ENCODE results near the gene TRIM49B.
"Not testable (repeated sequence)": the region's sequence is repeated elsewhere in the genome, so short reads cannot be mapped to it uniquely, and the experiment has no call there.

The TRIM49B gene, protein sequence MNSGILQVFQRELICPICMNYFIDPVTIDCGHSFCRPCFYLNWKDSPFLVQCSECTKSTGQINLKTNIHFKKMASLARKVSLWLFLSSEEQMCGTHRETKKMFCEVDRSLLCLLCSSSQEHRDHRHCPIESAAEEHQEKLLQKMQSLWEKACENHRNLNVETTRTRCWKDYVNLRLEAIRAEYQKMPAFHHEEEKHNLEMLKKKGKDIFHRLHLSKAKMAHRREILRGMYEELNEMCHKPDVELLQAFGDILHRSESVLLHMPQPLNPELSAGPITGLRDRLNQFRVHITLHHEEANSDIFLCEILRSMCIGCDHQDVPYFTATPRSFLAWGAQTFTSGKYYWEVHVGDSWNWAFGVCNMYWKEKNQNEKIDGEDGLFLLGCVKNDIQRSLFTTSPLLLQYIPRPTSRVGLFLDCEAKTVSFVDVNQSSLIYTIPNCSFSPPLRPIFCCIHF

GRCh38 chr11:49028523-49028922, at the start of gene TRIM49B:
Gene TRIM49B (plus strand): TSS chr11:49028823. CDS start chr11:49031600, 2,777 bp downstream.
- not testable (repeated sequence) for DNase-seq (ENCODE audit: low read depth)

- not testable (repeated sequence) for DNase-seq (ENCODE audit: low read depth)
These were observed 44.8 kb upstream of the TRIM49B start, which contains the start of gene TRIM51G for GRCh38 chr11:48983785-48984184. Gene TRIM51G (minus strand): TSS chr11:48983885. CDS start chr11:48981695, 2,190 bp downstream.

DNA sequence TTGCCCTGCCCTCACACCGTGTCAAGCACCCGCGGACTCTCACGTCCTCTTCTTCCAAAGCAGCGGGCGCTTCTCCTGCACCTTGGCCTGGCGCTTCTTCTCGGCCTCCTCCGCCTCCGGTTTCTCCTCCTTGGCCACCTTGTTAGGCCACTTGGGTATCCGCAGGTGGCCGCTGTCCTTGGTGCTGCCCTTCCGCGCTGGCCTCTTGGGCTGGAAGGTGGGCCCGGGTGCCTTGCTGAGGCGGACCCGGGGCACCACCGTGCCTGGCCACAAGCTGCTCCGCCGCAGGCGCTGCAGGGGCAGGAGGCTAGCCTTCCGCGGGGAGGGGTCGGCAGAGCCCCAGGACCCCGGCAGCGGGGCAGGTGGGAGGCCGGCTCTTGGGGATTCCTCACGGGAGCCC, 19.6 kb downstream of the TRIM49B start:
- not testable (repeated sequence) for DNase-seq (ENCODE audit: low read depth)

GRCh38 chr11:49049821-49050220, 21.2 kb downstream of the TRIM49B start:
- DNase-seq (ENCODE audit: low read depth) = not testable (repeated sequence)

- not testable (repeated sequence) for DNase-seq (ENCODE audit: low read depth)
These were observed 30.4 kb downstream of the TRIM49B start, which contains the start of gene TRIM64C for GRCh38 chr11:49059012-49059411. Gene TRIM64C (minus strand): TSS chr11:49059112. CDS start chr11:49059112, 0 bp downstream.

GRCh38 chr11:49069897-49070296, 41.3 kb downstream of the TRIM49B start:
- not testable (repeated sequence) for DNase-seq (ENCODE audit: low read depth)

Data from stimulated activated CD4-positive, alpha-beta T cell treated with anti-CD3 and anti-CD28 coated beads, Interleukin-2, amount 100 ng/mL, for 4 hours (primary cell).